Keratinocyte (primary cell): Measurements from ENCODE around the gene ATP8A2. TPM values are rescaled to one million over a fixed set of nuclear protein-coding genes. Genes with fewer than 3 reads are reported as not detected.

Experiments
- DNase-seq: peaks from one replicate; pipeline ENCODE4 v3.0.0-alpha.2; 2011; ENCODE audit warnings: low read depth, missing footprints, low spot score
- FAIRE-seq: peaks from 2 replicates; lab custom pipeline; 2011; peaks lifted over from hg19 to GRCh38; lab: Jason Lieb, UNC
- H2AFZ ChIP-seq: 2 replicates; pipeline ENCODE4 v1.6.0; 2012; ENCODE audit warnings: low read length, control low read depth, inconsistent platforms; ENCODE audit not compliant: control insufficient read depth
- H3K27ac ChIP-seq: 2 replicates; pipeline ENCODE4 v1.5.1; 2011; ENCODE audit warnings: low read length; ENCODE audit not compliant: control insufficient read depth, insufficient read depth
- H3K27me3 ChIP-seq: 3 replicates; pipeline ENCODE4 v1.6.0; 2011; ENCODE audit warnings: low read length; ENCODE audit not compliant: control insufficient read depth, insufficient read depth; ENCODE audit errors: extremely low read depth
- H3K36me3 ChIP-seq, 2 experiments: 2 replicates in 1 of 2; 3 replicates in 1 of 2; pipeline ENCODE4 v1.5.1; 2011; ENCODE audit warnings: low read length in 2 of 2, mild to moderate bottlenecking in 1 of 2; ENCODE audit not compliant: control insufficient read depth in 2 of 2, insufficient read depth in 2 of 2; ENCODE audit errors: extremely low read depth in 1 of 2
- H3K4me1 ChIP-seq: 3 replicates; pipeline ENCODE4 v1.5.1; 2011; ENCODE audit warnings: low read length; ENCODE audit not compliant: control insufficient read depth, insufficient read depth; ENCODE audit errors: extremely low read depth
- H3K4me2 ChIP-seq: 3 replicates; pipeline ENCODE4 v1.6.0; 2011; ENCODE audit warnings: low read depth, low read length; ENCODE audit not compliant: control insufficient read depth, insufficient read depth; ENCODE audit errors: extremely low read depth
- H3K4me3 ChIP-seq, 3 experiments: fragments of 200-600 bp in 1 of 3; sonication (generic) in 1 of 3; 2 replicates in 2 of 3; 3 replicates in 1 of 3; pipeline ENCODE4 v1.5.1; 2011 to 2016; ENCODE audit warnings: low read length in 3 of 3, mild to moderate bottlenecking in 3 of 3, control low read depth in 2 of 3, inconsistent platforms in 1 of 3, low read depth in 1 of 3, mixed read lengths in 1 of 3, mixed run types in 1 of 3, moderate library complexity in 1 of 3; ENCODE audit not compliant: control insufficient read depth in 2 of 3, insufficient read depth in 2 of 3; ENCODE audit errors: extremely low read depth in 1 of 3
- H3K79me2 ChIP-seq: 2 replicates; pipeline ENCODE4 v1.6.0; 2012; ENCODE audit warnings: low read length; ENCODE audit not compliant: control insufficient read depth, insufficient read depth
- H3K9ac ChIP-seq: 3 replicates; pipeline ENCODE4 v1.6.0; 2011; ENCODE audit warnings: low read length; ENCODE audit not compliant: control insufficient read depth, insufficient read depth; ENCODE audit errors: extremely low read depth
- H3K9me1 ChIP-seq: 3 replicates; pipeline ENCODE4 v1.6.0; 2011; ENCODE audit warnings: low read length; ENCODE audit not compliant: control insufficient read depth, insufficient read depth; ENCODE audit errors: extremely low read depth
- H3K9me3 ChIP-seq: 2 replicates; pipeline ENCODE4 v1.5.1; 2012; ENCODE audit warnings: low read depth, low read length; ENCODE audit not compliant: control insufficient read depth
- H4K20me1 ChIP-seq: 3 replicates; pipeline ENCODE4 v1.6.0; 2011; ENCODE audit warnings: low read length; ENCODE audit not compliant: control insufficient read depth, insufficient read depth; ENCODE audit errors: extremely low read depth
- CTCF ChIP-seq, 3 experiments: IDR thresholded peaks in 1 of 3; conservative IDR thresholded peaks in 1 of 3; optimal IDR thresholded peaks in 1 of 3; 2 replicates in 2 of 3; 3 replicates in 1 of 3; pipeline versions ENCODE3 to v1.5.1; 2011; ENCODE audit warnings: low read length in 3 of 3, mild to moderate bottlenecking in 3 of 3, moderate library complexity in 2 of 3, control low read depth in 1 of 3, inconsistent platforms in 1 of 3; ENCODE audit not compliant: insufficient read depth in 2 of 3; ENCODE audit errors: extremely low read depth in 1 of 3
- EZH2 ChIP-seq: IDR thresholded peaks from one replicate; pipeline ENCODE4 v1.6.1; 2012; ENCODE audit warnings: inconsistent platforms, mild to moderate bottlenecking, low read length, moderate library complexity
- dilution Hi-C: fragments of 300-500 bp; cut with MboI; formaldehyde crosslinking; loops from one replicate; pipeline ENCODE4 v1.7.0; 2020; ENCODE audit warnings: low sequenced_read_pairs; ENCODE audit not compliant: extremely low pct_ligation_motif_present
- polyA plus RNA-seq, 5 experiments: library from polyadenylated mRNA; depleted of rRNA in 3 of 5; stranded (reverse) in 3 of 5; stranded (forward) in 1 of 5; unstranded in 1 of 5; fragments of >200 nt; gene quantifications; 1 replicate in 1 of 5; 2 replicates in 3 of 5; 3 replicates in 1 of 5; pipeline versions ENCODE4 v1.2.1 to v1.2.3, GENCODE V29; 2011 to 2012; ENCODE audit warnings: missing spikeins in 2 of 5, low read depth in 1 of 5, low replicate concordance in 1 of 5

ATP8A2 gene
- polyA plus RNA-seq, 1 donor (not counting 4 experiments of a cell fraction or from before 2014, with no cell fraction given), result 0.16 TPM

GRCh38 chr13:25649001-25649633 lies 277.3 kb downstream of the ATP8A2 start:
- Histone ChIP-seq H3K79me2 (no peaks in the 10 kb centered on the region), H4K20me1 (no peaks in the 10 kb centered on the region), H3K9me1 (no peaks in the 10 kb centered on the region), H3K36me3 (no peaks in the 10 kb centered on the region), H3K4me1 (no peaks in the 10 kb centered on the region), H3K4me3 (no peak overlapping the region), H3K4me2 (no peak overlapping the region), H3K27me3 (no peaks in the 10 kb centered on the region), H3K9me3 (no peaks in the 10 kb centered on the region), H2AFZ (no peak overlapping the region), H3K27ac (no peak overlapping the region), H3K9ac (no peak overlapping the region)
- DNase-seq (no peak), FAIRE-seq (no peak)
- dilution Hi-C loops, result no loop called here
- no peak for TF ChIP-seq CTCF (optimal IDR thresholded peaks at IDR 0.05 in 1 of 3, IDR thresholded peaks at IDR 0.05 in 1 of 3, conservative IDR thresholded peaks at IDR 0.05 in 1 of 3; ENCODE audit: extremely low read depth in 1 of 3, insufficient read depth in 2 of 3, low read length in 3 of 3)
- TF ChIP-seq EZH2, result no peak

- DNase-seq (no peak), FAIRE-seq (no peak)
- no peak overlapping the region for H3K27ac ChIP-seq
- H3K4me1 ChIP-seq, result no peaks in the 10 kb centered on the region
- no peaks in the 10 kb centered on the region for H4K20me1 ChIP-seq
- H3K27me3 ChIP-seq, result no peaks in the 10 kb centered on the region
- no peaks in the 10 kb centered on the region for H3K9me1 ChIP-seq
- no peak overlapping the region for H3K4me2 ChIP-seq
- no peak overlapping the region for H3K9ac ChIP-seq
- H3K9me3 ChIP-seq, result no peaks in the 10 kb centered on the region
- TF ChIP-seq EZH2 (no peak), CTCF (optimal IDR thresholded peaks at IDR 0.05 in 1 of 3, IDR thresholded peaks at IDR 0.05 in 1 of 3, conservative IDR thresholded peaks at IDR 0.05 in 1 of 3; ENCODE audit: extremely low read depth in 1 of 3, insufficient read depth in 2 of 3, low read length in 3 of 3) (no peak)
- H3K79me2 ChIP-seq, result no peaks in the 10 kb centered on the region
- dilution Hi-C loops, result no loop called here
- H3K36me3 ChIP-seq, result no peaks in the 10 kb centered on the region
- no peak overlapping the region for H3K4me3 ChIP-seq
- no peak overlapping the region for H2AFZ ChIP-seq
These were observed 281.0 kb downstream of the ATP8A2 start for GRCh38 chr13:25652764-25653163.
